Eye (tissue), 1 donor: ENCODE measurements around the gene GRID1.

Experiments used
- DNase-seq: peaks from one replicate; pipeline ENCODE4 v3.0.0-alpha.2; 2015

The GRID1 gene

DNA sequence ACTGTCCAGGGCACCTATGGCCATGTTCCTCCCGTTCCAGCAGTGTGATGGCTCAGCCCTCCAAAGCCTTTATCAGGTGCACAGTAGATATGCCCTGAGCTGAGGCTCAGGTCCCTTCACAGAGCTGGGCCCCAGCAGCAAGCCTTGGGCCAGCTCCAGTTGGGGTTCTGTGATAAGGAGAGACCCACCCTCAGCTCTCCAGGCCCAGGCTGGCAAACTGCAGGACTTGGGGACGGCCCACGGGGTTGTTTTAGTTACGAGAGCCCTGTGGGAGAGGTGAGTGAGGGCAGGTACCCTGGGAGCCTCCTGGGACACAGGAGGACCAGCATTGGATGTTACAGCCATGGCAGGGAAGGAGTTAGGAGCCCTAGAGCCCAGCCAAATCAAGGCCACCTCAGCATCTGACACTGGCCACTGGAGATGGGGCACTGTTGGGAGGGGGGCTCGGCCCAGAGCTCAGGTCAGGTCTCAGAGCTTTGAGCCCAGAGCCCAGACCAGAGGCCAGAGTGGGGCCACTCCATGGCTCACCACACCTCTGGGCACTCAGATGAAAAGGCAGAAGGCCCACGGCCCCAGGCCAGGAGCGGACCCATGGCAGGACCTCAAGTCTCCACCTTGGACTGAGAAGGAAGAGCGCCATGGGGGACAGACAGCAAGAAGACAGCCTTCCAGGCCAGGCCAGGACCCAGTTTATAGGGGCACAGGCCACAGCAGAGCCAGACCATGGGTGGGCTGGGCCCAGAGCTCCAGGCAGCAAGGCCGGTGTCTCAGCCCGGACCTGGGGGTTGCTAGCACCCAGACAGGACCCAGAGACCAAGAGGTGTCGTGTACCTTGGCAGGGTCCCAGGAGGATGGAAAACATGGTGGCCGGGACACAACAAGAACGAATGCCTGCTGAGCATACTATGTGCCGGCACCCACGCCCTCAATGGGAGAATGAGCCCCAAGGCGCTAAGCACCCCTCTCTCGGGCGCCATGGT is 12.8 kb downstream of the GRID1 start:
- DNase-seq, result no peak

DNA sequence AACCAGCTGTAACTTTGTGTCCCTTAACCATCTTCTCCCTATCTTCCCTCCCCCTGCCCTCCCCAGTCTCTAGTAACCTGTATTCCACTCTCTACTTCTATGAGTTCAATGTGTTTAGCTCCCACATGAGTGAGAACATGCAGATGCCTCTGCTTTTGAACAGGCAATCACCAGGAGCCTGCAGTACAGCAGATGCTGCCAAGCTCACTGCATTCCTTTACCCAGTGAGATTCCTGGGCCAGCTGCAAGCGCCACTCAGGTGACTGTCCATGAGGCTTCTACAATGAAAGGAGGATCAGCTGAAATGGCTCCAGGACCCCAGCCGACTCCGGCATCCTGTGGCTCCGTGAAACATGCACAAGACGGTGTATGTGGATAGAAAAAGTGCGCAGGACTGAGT is 15.7 kb downstream of the GRID1 start:
- no peak for DNase-seq

DNA sequence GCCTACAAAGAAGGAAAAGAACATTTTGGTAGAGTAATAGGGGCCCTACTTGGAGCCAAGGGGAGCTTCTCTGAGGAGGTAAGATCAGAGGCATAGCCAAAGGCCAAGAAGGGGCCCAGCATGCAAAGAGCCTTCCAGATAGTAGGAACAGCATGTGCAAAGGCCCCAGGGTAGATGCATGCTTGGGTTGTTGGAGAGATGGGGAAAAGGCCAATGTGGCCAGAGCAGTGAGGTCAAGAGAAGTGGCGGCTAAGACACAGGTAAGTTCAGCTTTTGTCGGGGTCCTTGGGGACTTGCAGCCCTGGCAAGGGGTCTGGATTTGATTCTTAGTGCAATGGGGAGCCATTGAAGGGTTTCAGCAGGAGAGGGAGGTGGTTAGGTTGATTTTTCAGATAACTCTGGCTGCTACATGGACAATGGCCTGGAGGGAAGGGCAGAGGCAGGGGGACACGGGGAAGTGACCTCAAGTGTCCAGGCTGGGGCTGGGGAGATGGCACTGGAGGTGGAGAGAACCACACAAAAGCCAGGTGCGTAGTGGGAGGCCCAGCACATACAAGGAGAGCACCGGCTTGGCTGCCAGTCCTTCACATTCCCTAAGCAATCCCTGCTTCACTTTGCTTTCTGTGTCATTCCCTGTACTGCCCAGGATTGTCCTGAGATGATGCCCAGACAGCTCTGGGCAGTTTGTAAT is 16.5 kb downstream of the GRID1 start:
- no peak for DNase-seq

DNA sequence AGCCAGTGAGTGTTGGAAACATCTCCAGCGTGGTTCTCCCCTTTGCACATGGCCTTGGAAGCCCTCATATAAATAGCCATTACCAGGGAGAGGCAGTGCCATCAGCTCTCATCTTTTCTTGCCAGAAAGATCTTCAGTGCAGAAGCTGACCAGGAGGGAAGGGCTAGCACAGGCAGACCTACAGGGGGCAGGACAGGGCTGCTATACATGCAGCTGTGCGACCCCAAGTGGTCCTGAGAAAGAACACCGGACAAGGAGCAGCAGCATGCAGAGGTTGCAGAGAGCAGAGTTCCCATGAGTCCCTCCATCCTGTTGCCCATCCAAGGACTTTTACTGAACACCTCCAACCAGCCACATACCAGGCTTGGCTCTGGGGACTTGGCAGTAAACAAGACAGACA is 17.1 kb downstream of the GRID1 start:
- peak; percentile 71 for DNase-seq

DNA sequence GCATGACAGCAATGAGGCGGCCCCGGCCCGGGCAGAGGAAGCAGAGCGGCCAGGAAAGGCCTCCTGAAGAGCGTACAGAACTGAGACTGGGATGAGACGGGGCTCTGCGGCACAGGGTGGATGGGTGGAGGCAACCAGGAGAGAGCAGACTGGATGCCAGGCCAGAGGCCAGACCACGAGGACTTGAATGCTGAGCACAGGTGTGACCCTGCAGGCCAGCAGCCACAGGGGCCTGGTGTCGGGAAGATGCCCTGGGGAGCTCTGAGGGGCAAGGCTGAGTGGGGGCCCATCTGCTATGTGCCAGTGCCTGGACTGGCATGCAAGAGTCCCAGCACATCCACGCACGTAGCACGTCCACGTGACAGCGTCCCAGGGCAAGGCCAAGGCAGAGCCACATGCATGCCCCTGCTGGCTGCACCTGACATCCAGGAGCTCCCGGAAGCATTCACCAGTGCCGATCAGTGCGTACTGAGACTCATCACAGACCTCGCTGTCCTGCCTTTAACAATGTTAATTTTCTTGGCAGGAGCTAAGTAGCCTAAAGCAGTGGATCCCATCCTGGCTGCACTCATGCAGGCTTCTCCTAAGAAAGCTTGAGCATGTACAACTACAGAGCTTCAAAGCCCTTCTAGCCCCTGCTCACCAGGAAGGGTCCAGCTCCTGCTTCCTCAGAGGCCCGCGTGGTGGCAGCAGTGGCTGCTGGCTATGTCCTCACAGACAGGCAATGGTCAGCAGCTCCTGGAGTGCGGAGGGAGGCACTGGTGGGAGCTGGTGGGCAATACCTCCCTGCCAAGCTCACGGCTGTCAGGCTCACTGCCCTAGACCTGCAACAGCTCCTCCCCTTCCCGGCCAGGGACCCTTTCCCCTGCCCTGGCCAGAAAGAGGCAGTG is 18.0 kb downstream of the GRID1 start:
- DNase-seq, result no peak

DNA sequence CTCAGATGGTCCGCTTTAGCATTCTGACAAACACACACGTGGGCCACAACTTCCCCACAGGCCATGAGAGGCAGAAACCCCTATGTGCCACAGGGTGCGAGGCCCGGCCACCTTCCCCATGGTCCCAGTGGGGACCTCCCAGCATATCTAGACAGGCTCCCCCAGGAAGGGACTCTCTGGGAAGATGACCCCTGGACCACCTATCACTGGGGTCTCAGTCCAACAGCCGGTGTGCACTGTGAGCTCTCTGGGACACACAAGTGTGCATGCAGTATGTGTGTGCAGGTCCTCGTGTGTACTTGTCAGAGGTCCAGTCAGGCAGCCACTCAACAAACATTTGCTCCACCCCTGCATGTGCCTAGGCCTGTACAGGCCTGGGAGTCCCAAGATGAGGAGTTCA is 18.7 kb downstream of the GRID1 start:
- no peak for DNase-seq

DNA sequence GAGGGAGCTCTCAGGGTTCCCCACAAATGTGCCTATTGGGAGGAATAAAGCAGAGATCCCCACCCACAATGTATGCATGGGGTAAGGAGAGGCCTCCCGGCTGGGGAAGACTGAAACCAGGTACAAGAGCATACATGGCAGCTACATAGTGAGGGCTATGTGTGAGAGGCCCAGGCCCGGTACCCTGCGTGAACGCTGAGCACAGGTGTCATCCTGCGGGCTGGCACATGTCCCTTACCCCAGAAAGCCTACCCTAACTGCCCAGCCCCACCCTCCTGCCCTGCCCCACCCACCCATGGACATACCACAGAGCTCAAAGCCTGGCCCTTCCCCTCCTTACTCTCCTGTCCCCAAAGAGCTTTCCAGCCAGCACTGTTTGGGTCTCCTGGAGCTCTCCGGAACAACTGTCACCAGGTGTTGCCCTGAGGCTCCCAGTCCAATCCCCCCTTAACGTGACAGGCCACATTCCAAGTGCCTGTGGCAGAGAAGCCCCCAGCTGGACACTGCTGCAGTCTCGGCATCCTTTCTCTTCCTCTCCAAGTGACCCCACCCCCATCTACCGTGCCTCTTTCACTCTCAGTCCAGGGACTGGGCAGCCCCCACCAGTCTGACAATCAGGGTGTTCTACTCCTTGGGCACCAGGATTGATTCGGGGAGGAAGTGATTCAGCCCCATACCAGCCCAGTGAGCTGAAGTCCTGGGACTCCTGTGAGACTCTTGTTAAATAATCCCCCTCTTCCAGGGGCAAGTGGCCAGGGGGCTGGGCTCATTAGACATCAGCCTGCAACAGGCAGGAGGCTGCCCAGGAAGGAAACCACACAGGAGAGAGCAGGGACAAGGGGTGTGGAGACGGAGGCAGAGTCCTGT is 19.6 kb downstream of the GRID1 start:
- DNase-seq, result no peak

DNA sequence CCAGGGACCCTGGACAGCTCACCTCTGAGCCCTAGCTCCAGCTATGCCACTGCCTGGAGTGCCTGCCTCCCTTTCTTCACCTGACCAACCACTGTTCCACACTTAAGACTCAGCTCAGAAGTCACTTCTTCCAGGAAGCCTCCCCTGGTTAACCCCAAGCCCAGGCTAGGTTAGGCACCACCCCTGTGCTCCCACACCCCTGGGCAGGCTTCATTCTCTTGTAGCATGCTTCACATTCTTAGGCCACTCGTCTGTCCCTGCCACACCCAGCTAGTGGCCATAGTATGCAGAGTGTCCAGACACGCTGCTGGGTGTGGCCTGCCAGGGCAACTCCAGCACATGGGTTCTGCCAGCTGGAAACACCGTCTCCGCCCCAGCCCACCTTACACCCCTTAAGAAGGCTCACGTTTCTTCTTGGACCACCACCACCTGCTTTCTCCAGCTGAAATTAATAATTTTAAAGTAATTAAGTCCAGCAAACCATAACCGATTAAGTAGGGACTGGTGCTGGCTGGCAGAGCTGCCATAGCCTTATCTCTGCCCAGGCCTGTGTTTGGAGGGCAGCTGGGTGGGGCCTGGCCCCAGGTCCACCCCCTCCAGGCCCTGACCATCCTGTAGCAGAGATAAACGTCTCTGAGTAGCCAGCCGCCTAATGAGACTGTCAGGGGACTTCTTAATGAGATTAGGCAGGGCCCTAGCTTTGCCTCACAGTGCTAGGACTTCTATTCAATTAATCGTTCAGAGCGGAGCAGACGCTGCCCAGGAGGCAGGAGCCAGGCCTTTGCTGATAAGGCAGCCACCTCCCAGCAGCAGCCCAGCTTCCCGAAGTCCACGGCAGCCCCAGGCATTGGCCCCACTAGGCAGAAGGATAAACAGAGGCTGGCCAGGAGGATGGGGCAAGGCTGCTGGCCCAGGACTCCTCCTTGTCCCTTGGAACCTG is 20.5 kb downstream of the GRID1 start:
- peak; percentile 55 for DNase-seq

DNA sequence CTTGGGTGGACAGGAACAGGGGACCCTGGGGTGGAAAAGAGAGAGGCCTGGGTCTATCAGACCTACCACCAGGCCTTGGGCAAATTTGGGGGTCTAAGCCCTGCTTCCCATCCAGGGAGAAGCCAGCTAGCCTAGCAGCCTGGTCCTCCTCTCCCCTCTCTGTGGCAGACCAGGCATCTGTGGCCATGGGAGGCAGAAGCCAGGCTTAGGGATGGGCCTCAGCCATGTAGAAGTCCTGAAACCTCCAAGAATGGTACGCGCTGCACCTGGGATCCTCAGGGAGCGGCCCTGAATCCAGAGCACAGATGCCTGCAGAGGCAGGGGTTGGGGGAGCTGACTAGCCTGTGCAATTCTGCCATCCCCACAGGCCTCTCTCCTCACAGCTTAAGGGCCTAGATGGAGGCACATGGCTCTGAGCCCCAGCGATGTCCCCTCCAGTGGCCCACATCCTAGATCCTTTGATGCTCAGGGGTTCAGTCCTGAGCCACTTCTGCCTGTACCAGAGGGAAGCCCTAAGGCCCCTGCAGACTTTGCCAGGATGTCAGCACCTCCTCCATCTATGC is 21.2 kb downstream of the GRID1 start:
- no peak for DNase-seq

DNA sequence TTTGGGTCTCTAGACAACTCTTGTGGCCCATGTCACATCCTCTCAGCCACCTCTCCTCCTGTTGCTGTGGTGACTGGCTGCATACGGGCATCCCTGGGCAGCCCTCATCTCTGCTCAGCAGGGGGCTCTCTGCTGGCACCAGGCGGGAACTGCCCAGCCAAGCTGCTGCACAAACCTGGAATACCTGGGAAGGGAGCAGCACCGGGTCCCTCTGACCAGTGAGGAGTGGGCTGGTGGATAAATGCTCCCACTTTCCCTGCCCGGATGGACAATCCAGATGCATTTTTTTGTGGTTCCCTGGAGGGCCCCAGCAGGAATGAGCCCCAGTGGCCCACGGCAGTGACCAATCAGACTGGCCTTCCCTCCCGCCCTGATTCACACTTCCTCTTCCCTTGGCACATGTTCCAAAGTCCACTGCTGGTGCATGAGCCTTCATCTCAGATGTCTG is 21.9 kb downstream of the GRID1 start:
- DNase-seq, result no peak

DNA sequence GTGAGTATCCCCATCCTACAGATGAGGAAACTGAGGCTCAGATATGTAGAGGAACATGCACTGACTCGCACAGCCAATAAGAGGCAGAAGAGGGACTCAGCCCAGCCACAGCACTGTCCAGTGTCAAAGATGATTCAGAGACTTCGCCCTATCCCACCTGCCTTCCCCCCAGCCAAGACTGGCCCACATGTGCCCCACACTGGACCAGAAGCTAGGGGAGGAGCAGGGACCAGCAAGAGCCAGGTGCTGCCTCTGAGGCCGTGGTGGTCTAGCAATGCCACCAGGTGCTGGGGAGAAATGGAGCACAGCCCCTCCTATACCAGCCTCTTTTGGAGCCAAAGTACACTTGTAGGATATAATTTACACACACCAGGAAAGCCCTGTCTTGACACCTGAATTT is 22.3 kb downstream of the GRID1 start:
- DNase-seq, result no peak

DNA sequence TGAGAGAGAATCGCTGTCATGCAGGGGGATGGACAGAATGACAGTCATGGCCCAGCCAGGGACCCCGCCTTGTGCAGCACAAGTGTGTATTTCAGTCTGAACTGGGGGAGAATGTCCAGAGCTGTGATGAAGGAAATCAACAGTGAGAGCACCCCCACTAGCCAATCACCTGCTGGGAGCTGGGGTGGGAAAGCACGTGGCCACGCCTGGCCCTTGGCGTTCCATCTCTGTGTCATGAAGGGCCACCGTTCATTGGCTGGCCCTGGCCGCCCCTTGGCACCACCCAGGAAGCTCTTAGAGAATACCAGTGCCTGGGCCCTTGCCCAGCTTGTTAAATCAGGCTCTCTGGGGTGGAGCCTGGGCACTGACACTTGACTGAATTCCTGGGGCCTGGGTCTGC is 22.8 kb downstream of the GRID1 start:
- DNase-seq, result no peak

DNA sequence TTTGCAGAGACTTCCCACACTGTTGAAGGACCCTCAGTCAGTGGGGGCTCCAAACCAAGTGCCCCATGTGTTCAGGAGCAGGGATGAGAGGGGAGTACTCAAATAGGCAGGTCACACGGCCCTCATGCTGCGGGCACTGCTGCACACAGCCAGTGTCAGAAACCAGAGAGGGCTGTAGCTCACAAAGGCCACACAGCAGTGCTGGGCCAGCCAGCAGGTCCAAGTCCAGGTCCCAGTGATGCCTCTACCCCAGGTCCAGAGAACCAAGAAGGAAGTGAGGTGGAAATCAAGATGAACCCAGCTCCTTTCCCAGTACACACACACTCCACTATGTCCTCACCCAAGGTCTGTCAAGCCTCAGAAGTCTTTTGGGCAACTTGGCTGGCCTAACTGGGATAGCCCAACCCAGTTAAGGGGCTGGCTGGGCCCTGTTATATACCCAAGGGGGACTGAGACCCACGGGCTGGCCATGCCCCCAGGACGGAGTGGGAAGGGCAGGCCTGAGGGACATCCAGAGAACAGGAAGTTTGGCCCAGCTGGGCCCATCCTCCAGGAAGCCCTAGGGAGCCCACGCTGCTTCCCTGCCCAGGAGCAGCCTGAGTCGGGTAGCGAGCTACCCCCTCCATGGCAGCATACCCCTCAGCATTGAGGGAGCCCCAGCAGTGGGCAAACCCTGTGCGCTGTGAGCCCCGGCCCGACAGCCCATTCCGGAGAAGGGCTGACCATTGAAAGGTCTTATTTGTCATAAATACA is 24.3 kb downstream of the GRID1 start:
- DNase-seq, result no peak

DNA sequence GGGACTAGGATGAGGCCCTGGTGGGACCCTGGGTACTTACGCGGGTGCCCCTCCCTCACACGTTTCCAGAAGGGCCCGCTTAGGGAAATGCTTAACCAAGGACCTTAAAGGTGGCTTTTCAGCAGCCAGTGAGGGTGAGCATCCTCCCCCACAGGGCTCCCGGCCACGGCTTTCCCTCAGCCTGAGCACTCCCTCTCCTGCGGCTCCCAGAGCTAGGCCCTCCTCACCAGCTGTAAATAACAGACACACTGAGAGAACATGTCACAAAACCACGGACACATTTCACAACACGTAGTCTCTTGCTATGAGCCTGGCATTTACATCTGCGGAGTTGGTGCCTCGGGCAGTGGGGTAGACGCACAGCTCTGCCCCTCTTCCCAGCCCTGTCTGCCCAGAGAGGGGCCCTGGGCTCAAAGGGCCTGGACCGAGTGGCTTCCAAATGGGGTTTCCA is 25.2 kb downstream of the GRID1 start:
- no peak for DNase-seq

DNA sequence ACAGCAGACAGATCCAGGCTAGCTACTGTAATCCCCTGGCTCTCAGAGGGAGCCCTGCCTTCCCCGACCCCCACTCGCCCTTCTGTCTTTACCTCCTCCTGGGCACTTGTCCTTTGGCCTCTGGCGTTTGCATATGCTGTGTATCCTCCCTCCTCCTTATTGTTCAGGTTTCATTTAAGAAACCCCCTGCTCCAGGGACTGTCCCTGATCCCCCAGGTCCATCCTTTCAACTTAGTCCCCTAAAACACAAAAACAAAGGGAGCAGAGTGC is 25.7 kb downstream of the GRID1 start:
- no peak for DNase-seq

DNA sequence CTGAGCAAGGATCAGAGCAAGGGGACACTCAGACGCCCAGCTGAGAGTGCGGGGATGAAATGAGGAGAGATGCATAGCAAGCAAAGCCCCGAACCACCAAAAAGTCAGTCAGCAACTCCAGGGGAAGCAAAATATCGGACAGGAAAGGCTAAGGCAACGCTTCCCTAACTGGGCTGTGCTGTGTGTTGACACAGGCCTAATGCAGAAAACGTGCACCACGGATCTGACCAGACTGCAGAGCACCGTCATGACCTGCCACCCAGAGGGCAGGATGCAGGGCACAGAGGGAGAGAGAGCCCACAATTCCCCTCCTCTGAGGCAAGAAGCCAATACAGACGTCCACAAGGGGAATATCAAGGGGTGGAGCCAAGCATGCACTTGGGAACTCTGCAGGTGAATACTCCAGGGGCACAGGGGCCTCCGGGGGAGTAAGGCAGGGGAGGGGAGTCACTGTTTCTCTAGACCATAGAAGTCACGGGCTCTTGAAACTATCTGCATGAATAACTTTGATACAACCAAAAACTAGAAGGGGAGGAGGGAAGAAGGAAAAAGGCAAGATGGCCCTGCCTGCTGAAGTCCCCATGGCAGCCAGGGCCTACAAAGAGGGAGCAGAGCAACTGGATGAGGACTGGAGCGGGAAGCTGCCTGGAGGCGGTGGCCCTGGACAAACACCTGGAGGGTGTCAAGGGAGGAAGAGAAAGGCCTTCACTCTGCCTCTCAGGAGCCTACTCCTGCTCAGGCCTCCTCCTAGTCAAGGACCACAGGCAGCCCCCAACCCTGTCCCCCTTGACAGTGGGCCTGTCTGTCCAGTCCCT is 26.2 kb downstream of the GRID1 start:
- no peak for DNase-seq

DNA sequence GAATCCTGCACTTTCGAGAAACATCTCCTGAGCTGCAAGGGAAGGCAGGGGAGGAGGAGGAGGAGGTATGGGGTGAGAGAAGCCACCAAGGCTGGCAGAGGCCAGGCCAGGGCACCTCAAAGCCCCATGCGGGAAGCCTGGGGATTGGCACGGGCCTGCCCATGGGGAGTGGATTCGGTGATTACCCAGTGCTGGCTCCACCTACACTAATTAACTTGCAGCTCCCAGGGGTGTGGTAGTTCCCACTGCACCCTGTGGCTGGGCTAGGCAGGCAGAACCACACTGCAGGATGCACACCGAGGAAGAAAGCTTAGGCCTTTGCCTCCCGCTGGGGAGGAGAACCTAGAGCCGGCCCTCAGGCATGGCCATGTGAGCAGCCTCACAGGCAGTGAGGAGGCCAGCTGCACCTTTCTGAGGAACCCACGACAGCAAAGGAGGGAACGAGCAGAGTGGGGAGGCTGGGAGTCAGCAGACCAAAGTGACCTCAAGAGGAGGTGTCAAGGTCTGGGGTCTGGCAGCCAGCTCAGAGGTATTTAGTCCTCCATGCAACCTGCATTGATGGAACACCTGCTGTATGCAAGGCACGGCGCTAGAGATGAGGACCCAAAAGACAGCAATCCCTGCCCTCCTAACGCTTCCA is 27.2 kb downstream of the GRID1 start:
- DNase-seq, result no peak

DNA sequence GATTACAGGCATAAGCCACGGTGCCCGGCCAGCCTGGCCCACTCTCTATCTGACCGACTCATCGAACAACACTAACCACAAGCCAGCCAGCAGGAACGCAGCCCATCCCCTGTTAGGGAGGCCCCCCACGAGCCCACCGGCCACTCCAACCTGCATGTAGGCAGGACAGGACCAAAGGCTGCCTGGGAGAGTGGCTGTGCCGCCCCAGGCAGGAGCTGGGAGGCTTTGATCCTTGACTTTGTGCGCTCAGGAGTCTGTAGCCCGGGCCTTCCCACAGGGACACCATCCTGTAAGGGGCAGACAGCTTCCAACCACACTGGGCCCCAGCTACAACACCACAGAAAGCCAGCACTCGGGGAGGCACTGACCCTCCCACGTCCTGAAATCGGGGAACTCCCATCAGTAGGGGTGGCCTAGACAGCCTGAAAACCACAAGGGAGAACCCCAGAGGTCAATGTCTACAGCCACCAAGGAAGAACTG is 29.4 kb downstream of the GRID1 start:
- DNase-seq, result no peak
